HepG2 (cell line): ENCODE results near the gene PTK7. TPM values are rescaled to one million over a fixed set of nuclear protein-coding genes. Genes with fewer than 3 reads are reported as not detected.

ENCODE experiments used
- ATAC-seq: fragments of 200-7000 bp; cut with Tn5 transposase; 3 replicates; pipeline ENCODE4 v1.9.1; 2020; ENCODE audit warnings: mild to moderate bottlenecking, moderate library complexity
- BruUV-seq: library from RNA; stranded (reverse); fragments of 400-500 nt; replicated peaks from 2 replicates; lab custom pipeline; 2021; lab: Mats Ljungman, UMichigan
- CTCF ChIA-PET: fragments of 300-600 bp; formaldehyde crosslinking; extraction: SDS; loops from one replicate; lab custom pipeline; 2021; ENCODE audit warnings: low total read pairs, inconsistent platforms, low intra/inter-chr PET ratio; lab: Yijun Ruan, JAX
- POLR2A ChIA-PET: fragments of 350-600 bp; sonication (Branson Sonifier 250); formaldehyde crosslinking; loops from one replicate; lab custom pipeline; 2020; ENCODE audit warnings: antibody characterized with exemption, inconsistent platforms; lab: Yijun Ruan, JAX
- DNase-seq: peaks from one replicate; pipeline ENCODE4 v3.0.0-alpha.2; 2015; ENCODE audit warnings: low spot score
- FAIRE-seq: peaks from 3 replicates; lab custom pipeline; 2011; peaks lifted over from hg19 to GRCh38; lab: Jason Lieb, UNC
- H2AFZ ChIP-seq: one replicate; pipeline ENCODE4 v1.6.1; 2011; ENCODE audit warnings: low read length, inconsistent platforms
- H3K27ac ChIP-seq: fragments of 300-600 bp; 3 replicates; pipeline ENCODE4 v1.8.0; 2011; ENCODE audit warnings: mixed run types, mild to moderate bottlenecking, mixed read lengths, low read length, inconsistent platforms; ENCODE audit not compliant: insufficient read depth; ENCODE audit errors: extremely low read length
- H3K27me3 ChIP-seq, 2 experiments: fragments of 200-600 bp in 1 of 2; 2 replicates in 1 of 2; 3 replicates in 1 of 2; pipeline versions ENCODE4 v1.6.0 to v1.8.0; 2011; ENCODE audit warnings: low read length in 2 of 2, mild to moderate bottlenecking in 2 of 2, moderate library complexity in 2 of 2, inconsistent platforms in 1 of 2; ENCODE audit not compliant: insufficient read depth in 2 of 2, control insufficient read depth in 1 of 2
- H3K36me3 ChIP-seq, 2 experiments: fragments of 200-600 bp in 1 of 2; replicated peaks in 1 of 2; 2 replicates in 1 of 2; 3 replicates in 1 of 2; pipeline versions ENCODE4 v1.5.1 to v1.8.0; 2011; ENCODE audit warnings: low read length in 2 of 2, inconsistent platforms in 1 of 2; ENCODE audit not compliant: insufficient read depth in 2 of 2, control insufficient read depth in 1 of 2
- H3K4me1 ChIP-seq: 2 replicates; pipeline ENCODE4 v1.5.1; 2012; ENCODE audit warnings: low read length, inconsistent platforms; ENCODE audit not compliant: insufficient read depth
- H3K4me2 ChIP-seq: 2 replicates; pipeline ENCODE4 v1.6.0; 2011; ENCODE audit warnings: low read depth, low read length, inconsistent platforms
- H3K4me3 ChIP-seq, 3 experiments: fragments of 200-600 bp in 1 of 3; sonication (generic), shearing (Covaris generic) in 1 of 3; replicated peaks in 1 of 3; 2 replicates each; pipeline ENCODE4 v1.5.1; 2011 to 2016; ENCODE audit warnings: low read length in 3 of 3, inconsistent platforms in 2 of 3, low read depth in 2 of 3, mild to moderate bottlenecking in 2 of 3, control low read depth in 1 of 3, mixed read lengths in 1 of 3; ENCODE audit not compliant: insufficient read depth in 1 of 3
- H3K79me2 ChIP-seq: one replicate; pipeline ENCODE4 v1.6.1; 2011; ENCODE audit warnings: low read length, inconsistent platforms; ENCODE audit not compliant: insufficient read depth
- H3K9ac ChIP-seq: 2 replicates; pipeline ENCODE4 v1.6.0; 2011; ENCODE audit warnings: mild to moderate bottlenecking, low read depth, low read length, inconsistent platforms; ENCODE audit not compliant: insufficient read depth
- H3K9me3 ChIP-seq: 2 replicates; pipeline ENCODE4 v1.5.1; 2012; ENCODE audit warnings: mild to moderate bottlenecking, low read length
- H4K20me1 ChIP-seq: 2 replicates; pipeline ENCODE4 v1.6.0; 2011; ENCODE audit warnings: inconsistent platforms, mild to moderate bottlenecking, low read length, moderate library complexity; ENCODE audit not compliant: insufficient read depth
- DMAP1 ChIP-seq: IDR thresholded peaks from 2 replicates; pipeline ENCODE4 v1.6.1; 2016
- KMT2A ChIP-seq: sonication (generic); formaldehyde crosslinking; IDR thresholded peaks from 2 replicates; pipeline ENCODE4 v1.4.0; 2020; ENCODE audit warnings: missing genetic modification reagents
- SNAPC4 ChIP-seq: sonication (generic); formaldehyde crosslinking; IDR thresholded peaks from 2 replicates; pipeline ENCODE4 v1.4.0; 2020; ENCODE audit warnings: mild to moderate bottlenecking, missing genetic modification reagents
- TEAD3 ChIP-seq: optimal IDR thresholded peaks from 2 replicates; pipeline ENCODE3; 2016; ENCODE audit warnings: borderline replicate concordance
- ZBTB33 ChIP-seq: sonication (generic); formaldehyde crosslinking; IDR thresholded peaks from 2 replicates; pipeline ENCODE4 v1.4.0; 2020; ENCODE audit warnings: missing genetic modification reagents
- ZFAT ChIP-seq: sonication (generic); formaldehyde crosslinking; conservative IDR thresholded peaks from 2 replicates; pipeline ENCODE4 v1.8.1; 2023; ENCODE audit warnings: missing genetic modification reagents, inconsistent platforms
- ZNF431 ChIP-seq: sonication (generic); formaldehyde crosslinking; IDR thresholded peaks from 2 replicates; pipeline ENCODE4 v1.9.0; 2022; ENCODE audit warnings: missing genetic modification reagents, low read depth, mild to moderate bottlenecking, borderline replicate concordance
- ZNF564 ChIP-seq: sonication (generic); formaldehyde crosslinking; IDR thresholded peaks from 2 replicates; pipeline ENCODE4 v1.8.1; 2023; ENCODE audit warnings: mild to moderate bottlenecking, missing genetic modification reagents
- ZNF850 ChIP-seq: sonication (generic); formaldehyde crosslinking; conservative IDR thresholded peaks from 2 replicates; pipeline ENCODE4 v1.9.0; 2021; ENCODE audit warnings: mild to moderate bottlenecking, missing genetic modification reagents
- WGBS: methylation state at CpG from one replicate; pipeline ENCODE4 v1.1.6; 2017; ENCODE audit warnings: low lambda C conversion rate; 5-methylcytosine and 5-hydroxymethylcytosine counted together
- in situ Hi-C: cut with HindIII; loops from 2 replicates; pipeline ENCODE4 v1.10.0; 2017; ENCODE audit warnings: low pct_unique_long_range_greater_than_20kb; ENCODE audit not compliant: extremely low pct_ligation_motif_present
- intact Hi-C: fragments of 100-400 bp; cut with micrococcal nuclease; formaldehyde crosslinking; loops from one replicate; pipeline ENCODE4 v1.10.0; 2022; ENCODE audit not compliant: unreplicated experiment
- polyA plus RNA-seq, 8 experiments: library from polyadenylated mRNA; depleted of rRNA in 3 of 8; stranded (reverse) in 7 of 8; unstranded in 1 of 8; fragments of >200 nt; fragmentation: Illumina TruSeq in 4 of 8; extraction: Trizol in 4 of 8; gene quantifications; 2 replicates each; pipeline versions ENCODE4 v1.2.1 to v1.2.3, GENCODE V29; 2011 to 2016; ENCODE audit warnings: low read depth in 4 of 8, missing spikeins in 1 of 8, mixed read lengths in 1 of 8; ENCODE audit not compliant: insufficient read depth in 1 of 8
- total RNA-seq, 5 experiments: library from RNA; depleted of rRNA; stranded (reverse); fragments of >200 nt; fragmentation: Illumina TruSeq; extraction: Trizol; gene quantifications; 2 replicates each; pipeline ENCODE4 v1.2.3, GENCODE V29; 2016; ENCODE audit warnings: low read depth in 1 of 5

PTK7 gene
- total and polyA plus RNA-seq, 2 of the 13 experiments (the other 11 are each of a cell fraction or from before 2014, with no cell fraction given), result 98.5 to 99.8 TPM

- TF ChIP-seq SNAPC4 (CRISPR knock-in tag), result no peak
- no peak for TF ChIP-seq ZNF850 (CRISPR knock-in tag)
- no peak for TF ChIP-seq ZFAT
- TF ChIP-seq DMAP1 (CRISPR knock-in tag), result no peak
- no peak for TF ChIP-seq ZNF564 (CRISPR knock-in tag)
These were observed 10.0 kb downstream of the PTK7 start (continued) for GRCh38 chr6:43086022-43086658.

GRCh38 chr6:43088654-43089056 lies 12.5 kb downstream of the PTK7 start:
- Histone ChIP-seq H3K4me1 (peaks cover 77% of the 10 kb centered on the region), H3K9me3 (no peaks in the 10 kb centered on the region), H3K4me3 (peak overlapping the region in 1 of 3 experiments; percentile 74; a peak in 1 of 6 replicates), H3K36me3 (no peaks in the 10 kb centered on the region), H3K27ac (peak overlapping the region; percentile 92), H4K20me1 (no peaks in the 10 kb centered on the region), H3K4me2 (peak overlapping the region; percentile 91), H2AFZ (no peak overlapping the region), H3K9ac (no peak overlapping the region), H3K27me3 (no peaks in the 10 kb centered on the region), H3K79me2 (peaks cover 91% of the 10 kb centered on the region)
- FAIRE-seq (no peak), DNase-seq (no peak), ATAC-seq (no peak)
- TF ChIP-seq KMT2A (CRISPR knock-in tag) (peak; percentile 32; the same call in 1 of the 2 replicates), ZNF431 (CRISPR knock-in tag) (no peak), ZBTB33 (CRISPR knock-in tag) (peak; percentile 10; the same call in 1 of the 2 replicates), TEAD3 (CRISPR knock-in tag) (peak; percentile 10)
- intact Hi-C loops (no loop called here), in situ Hi-C loops (no loop called here)
- CTCF ChIA-PET, result no interaction called here
- POLR2A ChIA-PET, result interaction anchor here (0.7 to 5.5 kb wide), 7 partner anchors 9 to 105 kb away, joined by 3 to 67 read pairs (median 8); partner anchors contain the start of genes KLC4, MRPL2, PPP2R5D and PTK7
- BruUV-seq, result no TSS peak
- WGBS, result 86% methylated on average over 4 of the region's 4 CpGs
